WERI-Rb-1 (cell line): ENCODE data around the gene DAZAP1.

ENCODE experiments used
- DNase-seq: peaks from one replicate; pipeline ENCODE4 v3.0.0-alpha.2; 2020
- H3K27ac ChIP-seq: fragments of 250-450 bp; sonication (Bioruptor Pico); 2 replicates; pipeline ENCODE4 v1.5.1; 2020; ENCODE audit warnings: mild to moderate bottlenecking, moderate library complexity
- H3K27me3 ChIP-seq: fragments of 250-450 bp; sonication (Bioruptor Pico); 2 replicates; pipeline ENCODE4 v1.5.1; 2021; ENCODE audit warnings: mild to moderate bottlenecking, low read depth, moderate library complexity; ENCODE audit not compliant: insufficient read depth, severe bottlenecking
- H3K36me3 ChIP-seq: fragments of 250-450 bp; sonication (Bioruptor Pico); 2 replicates; pipeline ENCODE4 v1.5.1; 2020; ENCODE audit warnings: mild to moderate bottlenecking, moderate library complexity
- H3K4me3 ChIP-seq: 2 replicates; pipeline ENCODE4 v1.5.1; 2011; ENCODE audit warnings: low read depth, mild to moderate bottlenecking, control low read depth, low read length
- H3K9me3 ChIP-seq: fragments of 250-450 bp; sonication (Bioruptor Pico); 2 replicates; pipeline ENCODE4 v1.5.1; 2021; ENCODE audit warnings: mild to moderate bottlenecking, moderate library complexity; ENCODE audit not compliant: severe bottlenecking
- CTCF ChIP-seq: IDR thresholded peaks from 2 replicates; pipeline ENCODE4 v1.5.1; 2011; ENCODE audit warnings: low read depth, mild to moderate bottlenecking, control low read depth, inconsistent platforms, low read length

DAZAP1 gene

GRCh38 chr19:1425102-1425837 lies 17.9 kb downstream of the DAZAP1 start:
- Histone ChIP-seq H3K36me3 (peaks cover 86% of the 10 kb centered on the region), H3K9me3 (no peaks in the 10 kb centered on the region)
- DNase-seq, result no peak

GRCh38 chr19:1425902-1426301 lies 18.5 kb downstream of the DAZAP1 start:
- Histone ChIP-seq H3K27ac (no peak overlapping the region), H3K27me3 (no peaks in the 10 kb centered on the region), H3K4me3 (no peak overlapping the region), H3K9me3 (no peaks in the 10 kb centered on the region), H3K36me3 (peaks cover 85% of the 10 kb centered on the region)
- TF ChIP-seq CTCF, result no peak
- DNase-seq, result no peak

More at GRCh38 chr19:1425102-1425837, 17.9 kb downstream of the DAZAP1 start:
- TF ChIP-seq CTCF, result no peak
- Histone ChIP-seq H3K27ac (no peak overlapping the region), H3K4me3 (no peak overlapping the region), H3K27me3 (no peaks in the 10 kb centered on the region)

GRCh38 chr19:1426736-1427135 lies 19.4 kb downstream of the DAZAP1 start:
- Histone ChIP-seq H3K9me3 (no peaks in the 10 kb centered on the region), H3K36me3 (peaks cover 83% of the 10 kb centered on the region), H3K27ac (no peak overlapping the region), H3K4me3 (no peak overlapping the region), H3K27me3 (no peaks in the 10 kb centered on the region)
- TF ChIP-seq CTCF, result no peak
- no peak for DNase-seq

- DNase-seq, result no peak
- Histone ChIP-seq H3K4me3 (no peak overlapping the region), H3K9me3 (no peaks in the 10 kb centered on the region), H3K27ac (no peak overlapping the region), H3K27me3 (no peaks in the 10 kb centered on the region), H3K36me3 (peaks cover 83% of the 10 kb centered on the region)
- no peak for TF ChIP-seq CTCF
These were observed 20.0 kb downstream of the DAZAP1 start for GRCh38 chr19:1427221-1427920.

- no peak for DNase-seq
- TF ChIP-seq CTCF, result no peak
- no peaks in the 10 kb centered on the region for H3K27me3 ChIP-seq
- H3K36me3 ChIP-seq, result peaks cover 83% of the 10 kb centered on the region
- H3K9me3 ChIP-seq, result no peaks in the 10 kb centered on the region
- no peak overlapping the region for H3K4me3 ChIP-seq
- no peak overlapping the region for H3K27ac ChIP-seq
These were observed 21.5 kb downstream of the DAZAP1 start for GRCh38 chr19:1428738-1429391.
